Measurements from ENCODE around the gene SEC11A. TPM values are rescaled to one million over a fixed set of nuclear protein-coding genes. Genes with fewer than 3 reads are reported as not detected.

SEC11A gene
- total RNA-seq, 1 donor from 2014 or later = 115 TPM

DNA sequence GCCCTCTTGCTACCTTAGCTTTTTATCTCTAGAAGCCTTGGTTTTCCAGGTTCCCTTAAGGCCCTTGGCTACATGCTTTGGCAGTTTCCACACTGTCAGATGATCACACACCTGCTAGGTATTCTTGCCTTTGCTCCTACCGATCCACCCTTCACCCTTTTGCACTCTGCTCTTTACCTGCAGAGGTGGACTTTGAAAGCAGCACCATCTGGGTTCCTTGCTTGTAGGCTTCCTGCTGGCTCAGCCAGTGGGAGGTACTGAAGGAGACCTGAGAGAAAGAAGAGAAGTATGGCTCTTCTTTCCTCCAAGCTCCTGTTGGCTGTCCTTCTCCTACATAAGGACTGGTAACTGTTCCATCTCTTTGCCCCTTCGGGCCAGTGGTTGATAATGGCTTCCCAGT is 25.2 kb upstream of the SEC11A start:
- intact Hi-C loops (cut with micrococcal nuclease) = no loop called here

DNA sequence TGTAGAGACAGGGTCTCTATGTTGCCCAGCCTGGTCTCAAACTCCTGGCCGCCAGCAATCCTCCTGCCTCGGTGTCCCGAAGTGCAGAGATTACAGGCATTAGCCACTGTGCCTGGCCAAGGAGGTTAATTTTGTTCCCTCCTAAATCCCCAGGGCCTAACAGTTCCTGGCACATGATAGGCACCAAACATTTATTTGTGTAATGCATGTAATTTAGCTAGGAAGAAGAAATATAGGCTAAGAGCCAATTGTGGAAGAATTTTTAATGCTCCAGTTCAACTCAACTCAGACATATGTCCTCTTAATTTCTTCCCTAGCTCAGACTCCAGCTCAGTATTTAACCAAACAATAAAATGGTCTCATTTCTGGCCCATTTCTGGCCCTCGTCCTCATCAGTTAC is 24.8 kb upstream of the SEC11A start:
- intact Hi-C loops (cut with micrococcal nuclease) = no loop called here

DNA sequence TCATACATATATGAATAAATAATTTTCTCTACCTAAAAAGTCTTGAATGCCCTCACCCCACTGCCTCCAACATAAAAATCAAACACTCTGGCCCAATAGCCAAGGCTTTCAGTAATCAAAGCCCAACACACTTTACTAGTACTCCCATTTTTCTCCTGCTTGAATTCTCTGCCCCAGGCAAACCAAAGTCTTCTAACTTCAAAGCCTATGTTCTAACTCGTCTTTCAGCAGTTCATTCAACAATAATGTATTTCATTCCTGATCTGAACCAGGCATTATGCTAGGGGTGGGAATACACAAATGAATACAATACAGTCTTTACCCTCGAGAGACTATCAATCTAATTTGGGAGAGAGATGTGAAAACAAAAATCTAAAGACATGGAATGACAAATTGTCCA is 21.1 kb upstream of the SEC11A start:
- intact Hi-C loops (cut with micrococcal nuclease) = no loop called here

DNA sequence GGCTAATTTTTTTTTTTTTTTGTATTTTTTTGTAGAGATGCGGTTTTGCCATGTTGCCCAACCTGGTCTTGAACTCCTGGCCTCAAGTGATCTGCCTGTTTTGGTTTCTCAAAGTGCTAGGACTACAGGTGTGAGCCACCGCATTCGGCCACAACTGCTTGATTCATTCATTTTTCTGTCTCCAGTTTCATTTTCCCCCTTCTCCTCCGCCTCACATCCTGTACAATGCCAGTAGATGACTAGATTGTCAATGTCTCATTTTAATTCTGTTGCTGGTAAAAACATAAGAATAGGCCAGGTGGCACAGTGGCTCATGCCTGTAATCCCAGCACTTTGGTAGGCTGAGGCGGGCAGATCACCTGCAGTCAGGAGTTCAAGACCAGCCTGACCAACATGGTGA is 20.4 kb upstream of the SEC11A start:
- intact Hi-C loops (cut with micrococcal nuclease) = loop anchor here (1.0 kb wide), 2 partner anchors 11 to 20 kb away; partner anchors contain the start of gene SEC11A

DNA sequence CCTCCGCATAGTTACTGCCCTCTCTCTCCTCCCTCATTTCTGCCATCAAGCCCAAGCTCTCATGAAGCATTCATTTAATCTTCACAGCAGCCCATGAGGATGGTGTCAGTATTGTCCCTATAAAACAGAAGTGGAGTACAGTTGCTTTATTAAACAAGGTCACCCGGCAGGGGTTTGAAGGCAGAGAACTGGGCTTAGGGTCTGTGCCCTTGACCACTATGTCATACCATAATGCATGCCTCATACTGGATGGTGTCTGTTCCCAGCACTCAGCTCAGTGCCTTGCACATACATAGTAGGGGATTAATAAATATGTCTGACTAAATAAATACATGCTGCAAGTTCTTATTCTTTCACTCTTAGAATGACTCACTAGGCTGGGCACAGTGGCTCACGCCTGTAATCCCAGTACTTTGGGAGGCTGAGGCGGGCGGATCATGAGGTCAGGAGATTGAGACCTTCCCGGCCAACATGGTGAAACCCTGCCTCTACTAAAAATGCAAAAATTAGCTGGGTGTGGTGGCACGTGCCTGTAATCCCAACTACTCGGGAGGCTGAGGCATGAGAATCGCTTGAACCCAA is 19.6 kb upstream of the SEC11A start:
- intact Hi-C loops (cut with micrococcal nuclease) = loop anchor here (1.0 kb wide), 3 partner anchors 10 to 19 kb away; partner anchors contain the start of gene SEC11A

DNA sequence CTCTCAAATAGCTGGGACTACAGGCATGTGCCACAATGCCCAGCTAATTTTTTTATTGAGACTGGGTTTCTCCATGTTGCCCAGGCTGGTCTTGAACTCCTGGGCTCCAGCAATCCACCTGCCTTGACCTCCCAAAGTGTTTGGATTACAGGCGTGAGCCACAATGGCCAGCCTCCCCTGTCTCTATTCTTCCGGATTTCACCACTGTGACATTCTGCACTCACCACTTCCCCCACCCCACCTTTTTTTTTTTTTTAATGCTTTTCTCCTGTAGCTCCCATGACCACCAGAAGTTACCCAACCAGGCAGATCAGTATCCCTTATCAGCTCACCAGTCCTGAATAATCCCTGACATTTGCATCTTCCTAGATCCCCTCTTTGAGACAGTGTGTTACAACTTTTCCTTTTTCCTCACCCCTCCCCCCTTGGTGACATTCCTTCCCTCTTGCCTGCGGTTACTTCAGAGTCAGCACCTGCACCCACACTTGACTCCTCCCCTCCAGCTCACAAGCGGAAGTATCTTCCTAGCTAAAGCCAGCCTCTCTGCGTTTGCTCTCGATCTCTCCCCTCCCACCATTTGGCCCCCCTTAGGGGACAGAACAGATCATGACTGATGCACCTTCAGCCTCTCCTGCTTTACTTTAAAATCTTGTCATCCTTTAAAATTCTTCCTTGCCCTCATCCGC is 19.0 kb upstream of the SEC11A start:
- intact Hi-C loops (cut with micrococcal nuclease) = loop anchor here (1.0 kb wide), 1 partner anchor 10 kb away; no protein-coding TSS in a partner anchor

DNA sequence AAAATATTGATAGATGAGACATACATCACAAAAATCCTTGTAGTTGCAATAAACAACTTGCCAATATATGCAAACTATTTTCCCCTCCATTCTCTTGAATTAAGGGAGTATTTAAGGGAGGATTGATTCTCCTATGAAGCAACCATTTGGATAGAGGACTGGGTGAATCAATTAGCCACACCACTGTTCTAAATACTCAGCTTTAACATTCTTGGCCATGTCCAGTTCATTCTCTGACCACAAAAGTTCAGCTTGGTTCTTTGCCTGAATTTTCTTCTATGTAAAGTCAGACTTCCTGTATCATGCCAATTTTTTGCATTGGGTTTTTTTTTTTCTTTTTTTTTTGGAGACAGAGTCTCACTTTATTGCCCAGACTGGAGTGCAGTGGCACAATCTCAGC is 15.8 kb upstream of the SEC11A start:
- intact Hi-C loops (cut with micrococcal nuclease) = no loop called here

DNA sequence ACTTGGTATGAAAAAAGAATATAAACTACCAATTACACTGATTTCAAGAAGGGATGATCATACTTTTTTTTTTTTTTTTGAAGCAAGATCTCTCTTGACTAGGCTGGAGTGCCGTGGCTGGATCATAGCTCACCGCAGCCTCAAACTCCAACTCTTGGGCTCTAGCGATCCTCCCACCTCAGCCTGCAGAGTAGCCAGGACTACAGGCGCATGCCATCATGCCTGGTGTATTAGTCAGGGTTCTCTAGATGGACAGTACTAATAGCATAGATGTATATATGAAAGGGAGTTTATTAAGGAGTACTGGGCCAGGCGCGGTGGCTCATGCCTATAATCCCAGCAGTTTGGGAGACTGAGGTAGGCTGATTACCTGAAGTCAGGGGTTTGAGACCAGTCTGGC is 11.5 kb upstream of the SEC11A start:
- intact Hi-C loops (cut with micrococcal nuclease) = no loop called here

DNA sequence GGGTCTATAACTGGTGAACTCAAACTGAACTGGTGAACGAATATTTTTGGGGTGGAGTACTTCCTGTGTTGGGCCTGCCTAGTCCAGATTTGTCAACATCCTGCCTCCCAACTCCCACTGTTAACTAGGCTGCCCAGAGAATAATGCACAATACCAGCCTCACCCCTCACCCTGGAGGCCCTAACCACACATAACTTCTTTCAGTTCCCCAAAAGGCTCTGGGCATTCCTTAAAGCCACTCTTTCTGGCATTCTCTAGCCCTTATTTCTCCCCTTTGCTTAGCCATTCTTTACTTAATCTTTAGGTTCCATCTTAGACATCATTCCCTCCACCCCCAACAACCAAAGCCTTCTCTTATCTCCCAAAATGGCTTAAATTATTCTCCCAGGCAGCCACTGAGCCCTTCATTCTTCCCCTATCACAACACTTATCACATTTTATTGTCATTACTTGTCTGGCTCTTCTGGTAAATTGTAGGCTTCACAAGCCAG is 9.1 kb upstream of the SEC11A start:
- intact Hi-C loops (cut with micrococcal nuclease) = loop anchor here (1.0 kb wide), 2 partner anchors 9 to 10 kb away; partner anchors contain the start of gene SEC11A

DNA sequence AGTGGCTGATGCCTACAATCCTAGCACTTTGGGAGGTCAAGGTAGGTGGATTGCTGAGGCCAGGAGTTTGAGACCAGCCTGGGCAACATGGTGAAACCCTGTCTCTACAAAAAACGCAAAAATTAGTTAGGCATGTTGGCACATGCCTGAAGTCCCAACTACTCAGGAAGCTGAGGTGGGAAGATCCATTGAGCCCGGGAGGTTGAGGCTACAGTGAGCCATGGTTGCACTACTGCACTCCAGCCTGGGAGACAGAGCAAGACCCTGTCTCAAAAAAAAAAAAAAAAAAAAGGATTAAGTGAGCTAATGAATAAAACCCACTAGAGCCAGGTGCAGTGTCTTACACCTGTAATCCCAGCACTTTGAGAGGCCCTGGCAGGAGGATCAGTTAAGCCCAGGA is 6.7 kb upstream of the SEC11A start:
- intact Hi-C loops (cut with micrococcal nuclease) = no loop called here

DNA sequence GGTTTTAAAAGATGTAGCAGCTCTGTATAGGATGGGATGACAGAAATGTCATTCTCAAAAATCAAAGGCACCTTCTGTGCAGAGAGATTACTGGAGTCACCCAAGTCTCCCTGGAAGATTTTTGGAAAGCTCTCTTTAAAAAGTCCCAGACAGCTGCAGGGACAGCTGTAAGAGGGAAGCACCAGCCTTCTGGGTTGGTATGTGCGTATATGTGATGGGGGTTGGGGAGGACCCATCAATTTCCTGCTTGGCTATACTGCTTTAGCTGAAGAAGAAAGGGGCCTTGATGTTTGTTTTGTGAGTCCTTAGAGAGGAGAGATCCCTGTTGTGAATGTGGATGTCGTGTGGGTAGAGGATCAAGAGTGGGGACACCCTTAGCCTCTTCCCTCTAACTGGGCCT is 5.4 kb upstream of the SEC11A start:
- intact Hi-C loops (cut with micrococcal nuclease) = no loop called here

DNA sequence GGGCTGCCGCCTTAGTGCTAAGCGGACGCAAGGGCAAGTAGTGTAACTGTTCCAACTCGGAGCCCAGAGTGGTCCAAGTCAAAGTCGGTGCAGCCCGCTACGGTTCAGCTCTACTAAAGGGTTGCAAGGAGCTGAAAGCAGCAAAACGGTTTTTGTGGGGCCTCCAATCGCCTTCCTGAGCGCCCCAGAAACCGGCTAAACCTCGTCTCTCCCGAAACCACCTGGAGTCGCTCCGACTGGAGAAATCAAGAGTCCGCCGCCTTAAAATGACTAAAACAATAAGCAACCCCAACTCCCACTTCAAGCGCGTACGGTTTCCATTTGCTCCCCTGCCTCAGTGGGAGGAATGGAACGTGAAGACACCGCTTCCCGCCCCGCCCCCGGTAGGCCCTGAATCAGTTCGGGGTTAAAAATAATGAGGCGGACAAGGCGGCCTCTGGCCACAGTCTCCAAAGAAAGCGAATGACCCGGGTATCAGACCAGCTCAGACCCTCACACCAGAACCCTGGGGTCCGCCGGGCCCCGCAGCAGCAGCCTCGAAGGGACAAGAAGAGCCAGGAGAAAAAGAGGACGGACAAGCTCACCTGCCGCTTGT is 401 bp downstream of the SEC11A start:
- intact Hi-C loops (cut with micrococcal nuclease) = loop anchor here (1.0 to 10.0 kb wide), 6 partner anchors 10 to 269 kb away; partner anchors contain the start of genes NMB, PDE8A and ZNF592

DNA sequence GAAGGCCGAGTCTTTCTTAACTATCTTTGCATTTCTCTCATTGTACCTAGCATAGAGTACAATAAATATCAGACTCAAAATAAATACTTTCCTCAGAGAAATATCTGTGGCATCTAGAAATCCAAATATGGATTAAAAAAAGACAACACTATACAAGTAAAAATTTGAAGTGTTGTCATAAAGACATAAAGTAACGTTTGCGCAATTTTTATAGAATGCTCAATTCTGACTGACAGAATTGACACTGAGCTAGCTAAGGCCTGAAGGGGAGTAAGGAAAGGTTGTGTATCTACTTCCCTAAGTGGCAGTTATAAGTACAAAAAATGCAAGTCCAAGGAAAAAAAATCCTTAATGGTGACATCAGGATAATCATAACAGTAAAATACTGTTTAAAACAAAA is 1.1 kb downstream of the SEC11A start:
- intact Hi-C loops (cut with micrococcal nuclease) = loop anchor here (2.0 to 10.0 kb wide), 2 partner anchors 84 to 270 kb away; partner anchors contain the start of gene PDE8A

DNA sequence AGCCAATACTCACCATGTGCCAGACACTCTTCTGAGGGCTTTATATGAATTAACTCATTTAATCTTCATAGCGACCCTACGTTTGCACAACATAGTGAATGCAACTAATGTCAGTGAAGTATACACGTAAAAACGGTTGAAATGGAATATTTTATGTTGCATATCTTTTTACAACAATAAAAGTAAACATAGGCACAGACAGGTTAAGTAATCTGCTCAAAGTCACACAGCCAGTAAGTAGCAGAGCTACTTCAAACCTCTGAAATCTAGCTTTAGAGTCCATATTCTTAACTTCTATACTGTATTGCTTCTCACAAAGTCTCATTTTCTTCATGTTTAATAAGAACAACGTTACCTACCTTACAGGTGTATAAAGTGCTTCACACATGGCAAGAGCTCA is 1.6 kb downstream of the SEC11A start:
- intact Hi-C loops (cut with micrococcal nuclease) = loop anchor here (2.0 to 10.0 kb wide), 2 partner anchors 84 to 270 kb away; partner anchors contain the start of gene PDE8A

DNA sequence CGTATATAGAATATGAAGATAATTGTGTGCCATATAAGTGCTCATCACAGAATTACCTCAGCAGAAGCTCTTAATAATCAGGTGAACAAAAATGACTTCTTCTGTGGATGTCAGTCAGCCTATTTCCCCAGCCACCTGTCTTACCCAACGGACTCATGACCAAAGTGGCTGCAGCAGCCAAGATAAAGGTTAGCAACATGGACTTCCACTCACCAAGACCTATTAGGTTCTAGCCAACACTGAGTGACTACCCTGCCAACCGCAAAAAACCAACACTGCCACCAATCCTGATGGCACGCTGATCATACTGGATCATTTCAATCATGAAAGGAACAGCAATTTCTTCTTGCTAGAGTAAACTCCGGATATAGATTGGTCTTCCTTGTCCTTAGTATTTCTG is 12.1 kb downstream of the SEC11A start:
- intact Hi-C loops (cut with micrococcal nuclease) = no loop called here

DNA sequence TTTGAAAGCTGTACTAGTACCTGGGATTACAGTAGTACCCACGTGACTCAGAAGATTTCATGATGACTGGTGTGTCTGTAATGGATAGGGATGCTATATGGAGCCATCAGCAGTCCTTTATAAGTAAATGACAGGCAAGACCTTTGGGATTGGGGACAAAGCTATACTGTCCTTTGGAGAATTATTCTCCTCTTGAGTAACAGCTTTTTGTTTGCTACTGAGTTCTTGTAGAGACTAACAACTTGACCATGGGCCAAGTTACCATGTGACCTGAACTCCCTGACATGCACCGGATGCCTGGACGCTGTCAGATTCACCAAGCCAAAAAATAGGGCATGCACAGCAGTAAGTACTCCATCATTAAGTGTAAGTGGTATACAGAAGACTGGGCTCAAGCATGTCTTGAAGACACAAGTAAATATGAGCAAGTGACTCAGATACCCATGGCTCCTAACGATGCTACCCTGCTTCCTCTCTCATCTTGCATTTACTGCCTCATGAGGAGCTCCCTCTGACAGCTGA is 12.9 kb downstream of the SEC11A start:
- intact Hi-C loops (cut with micrococcal nuclease) = no loop called here

DNA sequence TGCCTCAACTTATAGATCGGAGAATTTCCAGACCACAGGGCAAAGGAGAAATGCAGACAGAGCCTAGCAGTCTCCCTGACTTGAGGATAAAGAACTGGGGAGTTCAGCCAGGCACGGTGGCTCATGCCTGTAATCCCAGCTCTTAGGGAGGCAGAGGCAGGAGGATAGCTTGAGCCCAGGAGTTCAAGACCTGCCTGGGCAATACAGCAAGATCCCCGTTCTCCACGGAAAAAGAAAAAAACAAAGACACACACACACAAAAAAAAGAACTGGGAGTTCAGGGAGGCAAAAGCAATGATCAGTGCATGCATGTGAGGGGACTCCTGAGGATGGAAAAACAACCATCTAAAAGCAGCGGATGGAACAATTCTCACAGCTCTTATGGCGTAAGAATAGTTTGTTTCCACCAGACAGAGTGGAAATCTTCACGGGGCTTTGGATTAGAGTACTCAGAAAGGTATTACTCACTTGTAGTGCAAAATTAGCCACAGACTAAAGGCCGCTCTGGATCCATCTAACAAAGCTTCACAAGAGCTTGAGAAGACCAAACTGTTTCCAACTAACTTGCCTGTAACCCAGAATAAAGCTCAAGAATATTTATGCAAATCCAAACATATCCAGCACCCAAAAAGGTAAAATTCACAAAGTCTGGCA is 16.3 kb downstream of the SEC11A start:
- intact Hi-C loops (cut with micrococcal nuclease) = no loop called here

DNA sequence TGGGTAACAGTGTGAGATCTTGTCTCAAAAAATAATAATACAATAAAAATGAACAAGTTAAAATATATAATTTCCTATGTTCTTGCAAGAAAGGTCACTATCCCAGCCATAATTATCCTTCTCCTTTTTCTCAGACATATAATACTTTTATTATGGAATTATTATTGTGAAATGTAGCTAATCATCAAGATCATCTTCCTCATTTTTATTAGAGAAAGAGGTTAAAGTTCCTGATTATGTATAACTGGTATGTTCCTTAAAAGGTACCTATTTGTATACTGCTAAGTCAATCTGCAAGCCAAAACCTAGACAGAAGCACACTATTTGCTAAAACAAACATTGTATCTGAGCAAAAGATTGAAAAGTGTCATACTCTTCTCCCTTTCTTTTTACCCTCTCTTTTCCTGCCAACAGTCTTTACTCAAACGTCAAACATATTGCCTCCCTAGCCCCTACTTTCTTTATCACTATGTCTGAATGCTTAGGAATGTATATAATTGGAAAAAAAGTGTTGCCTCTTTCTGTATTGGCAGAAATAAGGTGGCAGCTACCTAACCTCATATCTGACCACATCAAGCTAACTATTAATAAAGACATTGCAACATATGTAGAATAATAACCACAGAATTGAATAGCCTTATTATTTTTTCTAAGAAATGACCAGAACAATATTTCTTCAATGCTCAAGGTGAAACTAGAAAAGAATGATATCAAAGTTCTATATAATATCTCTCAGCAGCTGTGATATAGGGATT is 18.5 kb downstream of the SEC11A start:
- intact Hi-C loops (cut with micrococcal nuclease) = no loop called here

DNA sequence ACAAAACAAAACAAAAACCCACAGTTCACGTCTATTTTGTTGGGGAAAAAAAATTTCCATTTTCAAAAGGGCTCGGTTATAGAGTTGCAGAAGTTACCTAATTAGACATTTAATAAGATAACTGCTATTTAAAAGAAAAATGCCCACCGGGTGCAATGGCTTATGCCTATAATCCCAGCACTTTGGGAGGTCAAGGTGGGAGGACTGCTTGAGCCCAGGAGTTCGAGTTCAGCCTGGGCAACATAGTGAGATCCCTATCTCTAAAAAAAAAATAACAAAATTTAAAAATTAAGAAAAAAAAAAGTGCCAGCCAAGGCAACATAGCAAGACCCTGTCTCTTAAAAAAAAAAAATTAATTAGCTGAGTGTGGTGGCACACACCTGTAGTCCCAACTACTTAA is 19.2 kb downstream of the SEC11A start:
- intact Hi-C loops (cut with micrococcal nuclease) = no loop called here

DNA sequence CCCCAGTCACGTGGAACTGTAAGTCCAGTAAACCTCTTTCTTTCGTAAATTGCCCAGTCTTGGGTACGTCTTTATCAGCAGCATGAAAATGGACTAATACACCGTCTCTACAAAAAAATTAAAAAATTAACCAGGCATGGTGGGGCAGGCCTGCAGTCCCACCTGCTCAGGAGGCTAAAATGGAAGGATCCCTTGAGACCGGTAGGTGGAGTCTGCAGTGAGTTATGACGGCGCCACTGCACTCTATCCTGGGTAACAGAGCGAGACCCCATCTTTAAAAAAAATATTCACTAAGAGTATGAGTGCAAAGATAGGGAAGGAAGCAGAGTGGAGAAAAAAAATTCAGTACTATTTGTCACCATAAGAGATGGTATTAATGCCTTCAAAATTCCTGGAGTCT is 25.6 kb downstream of the SEC11A start:
- intact Hi-C loops (cut with micrococcal nuclease) = no loop called here

DNA sequence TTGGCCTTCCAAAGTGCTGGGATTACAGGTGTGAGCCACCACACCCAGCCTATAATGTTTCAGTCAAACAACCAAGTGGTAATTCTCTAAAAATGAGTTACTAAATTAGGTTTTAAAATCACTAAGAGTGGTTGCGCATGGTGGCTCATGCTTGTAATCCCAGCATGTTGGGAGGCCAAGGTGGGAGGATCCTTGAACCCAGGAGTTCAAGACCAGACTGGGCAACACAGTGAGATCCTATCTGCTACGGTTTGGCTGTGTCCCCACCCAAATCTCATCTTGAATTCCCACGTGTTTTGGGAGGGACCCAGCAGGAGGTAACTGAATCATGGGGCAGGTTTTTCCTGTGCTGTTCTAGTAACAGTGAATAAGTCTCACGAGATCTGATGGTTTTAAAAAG is 26.1 kb downstream of the SEC11A start:
- intact Hi-C loops (cut with micrococcal nuclease) = no loop called here
